GM21619 (cell line): ENCODE results near the gene EML3.
A peak's percentile ranks its signal among the peaks of the same experiment; 100 is the strongest.
"Not testable (repeated sequence)": the region's sequence is repeated elsewhere in the genome, so short reads cannot be mapped to it uniquely, and the experiment has no call there.

Source experiments
- ATAC-seq: cut with Tn5 transposase; IDR thresholded peaks from one replicate; pipeline ENCODE4 v1.9.1; 2021; ENCODE audit not compliant: unreplicated experiment

The EML3 gene

GRCh38 chr11:62621027-62621566 lies 8.5 kb upstream of the EML3 start:
- no peak for ATAC-seq

- not testable (repeated sequence) for ATAC-seq
These were observed 4.4 kb upstream of the EML3 start for GRCh38 chr11:62616957-62617356.

DNA sequence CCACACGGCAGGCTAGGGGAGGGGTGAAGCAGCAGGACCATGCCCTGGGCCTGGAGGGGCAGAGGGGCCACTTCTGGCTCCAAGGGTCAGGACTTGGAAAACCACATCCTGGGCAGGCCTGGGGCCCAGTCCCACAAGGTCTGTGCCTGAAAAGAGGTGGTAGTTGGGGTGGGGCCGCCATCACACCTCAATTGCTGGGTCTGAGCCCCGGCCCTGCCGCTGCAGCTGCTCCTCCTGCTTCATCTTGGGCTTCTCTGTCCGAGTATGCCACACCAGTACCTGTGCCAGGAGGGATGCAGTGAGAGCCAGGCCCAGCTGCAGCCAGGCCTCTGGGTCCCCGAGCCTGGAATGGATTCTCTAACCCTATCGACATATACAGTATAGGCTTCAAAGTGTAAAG lies 2.9 kb upstream of the EML3 start:
- no peak for ATAC-seq

DNA sequence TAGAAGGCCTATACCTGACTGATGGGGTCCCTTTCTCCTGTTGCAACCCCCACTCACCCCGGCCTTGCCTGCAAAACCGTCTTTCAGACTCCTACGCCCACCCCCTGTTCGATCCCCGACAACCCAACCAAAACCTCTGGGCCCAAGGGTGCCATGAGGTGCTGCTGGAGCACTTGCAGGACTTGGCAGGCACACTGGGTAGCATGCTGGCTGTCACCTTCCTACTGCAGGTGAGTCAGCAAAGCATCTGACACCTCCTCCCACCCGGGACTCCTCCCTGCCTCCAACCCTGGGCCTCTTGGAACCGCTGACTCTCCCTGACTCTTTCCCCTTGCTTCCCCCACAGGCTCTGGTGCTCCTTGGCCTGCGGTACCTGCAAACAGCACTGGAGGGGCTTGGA lies 1.7 kb upstream of the EML3 start:
- no peak for ATAC-seq

- ATAC-seq, result no peak
These were observed 760 bp upstream of the EML3 start for GRCh38 chr11:62613291-62613778.

- ATAC-seq, result peak; percentile 19
These were observed 740 bp downstream of the EML3 start for GRCh38 chr11:62611705-62612365.

DNA sequence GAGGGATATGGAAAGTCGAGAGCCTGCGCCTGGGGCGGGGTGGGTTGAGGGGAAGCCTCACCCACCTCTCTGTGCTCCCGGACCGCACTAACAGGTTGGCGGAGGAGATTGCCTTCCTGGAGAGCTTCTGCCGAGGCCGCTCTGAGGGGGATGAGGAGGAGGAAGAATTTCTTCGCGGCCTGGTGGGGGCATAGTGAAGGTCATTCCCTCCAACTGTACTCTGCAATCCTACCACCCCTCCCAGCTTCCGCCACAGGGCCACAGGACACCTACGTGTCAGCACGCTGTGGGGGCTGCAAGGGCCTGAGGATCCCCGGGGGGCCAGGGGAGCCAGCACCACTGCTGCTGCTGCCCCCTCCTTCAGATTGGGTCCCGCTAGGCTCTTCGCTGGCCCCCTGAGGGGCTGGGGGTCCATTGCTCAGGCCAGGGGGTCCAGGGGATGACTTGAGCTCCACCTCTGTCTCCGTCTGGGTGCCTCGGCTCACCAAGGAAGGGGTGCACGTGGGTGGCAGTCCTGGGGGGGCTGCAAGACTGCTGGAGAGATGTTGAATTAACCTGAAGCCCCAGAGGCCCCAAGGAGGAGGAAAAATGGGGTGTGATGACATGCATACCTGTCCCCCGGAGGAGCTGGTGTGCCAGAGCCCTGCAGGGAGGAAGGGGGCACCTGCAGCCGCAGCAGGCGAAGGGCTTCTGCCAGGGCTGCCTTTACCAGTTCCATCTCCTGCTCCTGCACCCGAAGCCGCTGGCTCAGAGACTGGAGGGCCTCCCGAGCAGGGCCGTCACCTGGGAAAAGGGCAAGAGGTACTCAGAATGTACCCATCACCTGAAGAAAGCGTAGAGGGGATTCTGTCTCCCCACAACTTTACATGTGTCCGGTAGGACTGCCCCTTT lies 1.5 kb downstream of the EML3 start:
- ATAC-seq, result no peak

DNA sequence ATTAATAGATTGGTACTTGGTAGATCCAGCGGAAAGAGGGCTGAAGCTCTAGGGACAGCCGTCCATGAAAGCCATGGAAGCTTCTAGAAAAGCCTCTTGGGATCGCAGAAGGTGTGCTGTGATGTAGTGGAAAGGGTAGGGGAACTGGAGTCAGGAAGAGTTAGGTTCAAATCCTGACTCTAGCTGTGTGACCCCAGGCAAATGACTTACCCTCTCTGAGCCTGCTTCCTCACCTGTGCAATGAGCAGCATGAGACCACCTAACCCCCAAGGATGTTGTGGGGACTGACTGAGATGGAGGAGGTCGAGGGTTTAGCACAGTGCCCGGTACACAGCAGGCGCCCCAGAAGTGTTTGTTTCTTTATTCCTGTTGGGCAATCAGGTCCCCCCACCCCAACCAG lies 2.2 kb downstream of the EML3 start:
- ATAC-seq, result no peak

- ATAC-seq, result no peak
These were observed 3.8 kb downstream of the EML3 start for GRCh38 chr11:62608776-62609175.

- no peak for ATAC-seq
These were observed 4.9 kb downstream of the EML3 start for GRCh38 chr11:62607714-62608113.

- no peak for ATAC-seq
These were observed 6.7 kb downstream of the EML3 start for GRCh38 chr11:62605902-62606301.

DNA sequence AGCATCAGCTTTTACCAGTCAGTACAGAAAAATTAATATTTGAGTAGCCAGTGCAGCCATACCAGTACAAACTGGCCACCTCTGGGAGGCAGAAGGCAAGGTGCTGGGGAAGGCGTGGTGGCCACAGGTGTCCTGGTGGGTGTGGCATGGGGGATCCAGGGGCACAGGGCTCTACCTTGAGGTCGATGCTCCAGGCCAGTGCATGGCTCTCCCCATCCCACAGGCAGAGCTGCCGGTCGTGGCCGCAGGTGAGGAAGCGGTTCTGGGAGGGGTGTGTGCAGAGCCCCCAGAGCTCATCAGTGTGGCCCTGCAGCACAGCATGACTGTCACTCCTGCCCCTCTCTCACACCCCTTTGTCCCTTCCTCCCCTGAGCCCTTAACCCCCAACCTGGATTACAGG lies 7.1 kb downstream of the EML3 start:
- ATAC-seq, result no peak

DNA sequence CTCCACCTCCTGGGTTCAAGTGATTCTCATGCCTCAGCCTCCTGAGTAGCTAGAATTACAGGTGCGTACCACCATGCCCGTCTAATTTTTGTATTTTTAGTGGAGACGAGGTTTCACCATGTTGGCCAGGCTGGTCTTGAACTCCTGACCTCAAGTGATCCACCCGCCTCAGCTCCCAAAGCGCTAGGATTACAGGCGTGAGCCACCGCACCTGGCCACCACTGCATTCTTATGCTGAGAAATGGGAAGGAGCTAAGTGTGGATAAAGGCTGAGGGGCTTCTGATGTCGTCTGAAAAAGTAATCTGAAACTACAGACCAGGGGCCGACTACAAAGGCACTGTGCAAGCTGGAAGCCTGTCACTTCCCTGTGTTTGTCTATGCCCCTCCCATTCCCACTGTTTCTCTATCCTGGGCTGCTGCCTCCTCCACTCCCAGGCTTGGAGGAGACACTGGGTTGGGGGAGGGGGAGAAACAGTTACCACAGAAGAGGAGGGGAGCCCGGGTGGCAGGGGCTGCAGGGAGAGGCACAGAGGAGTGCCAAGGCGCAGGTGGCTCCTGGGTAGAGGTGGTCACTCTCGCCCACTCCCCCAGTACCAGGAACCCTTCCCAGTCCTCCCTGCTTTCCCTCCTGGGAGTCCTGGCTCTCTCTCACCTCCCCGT lies 8.0 kb downstream of the EML3 start:
- no peak for ATAC-seq

GRCh38 chr11:62603776-62604299 lies 8.7 kb downstream of the EML3 start:
- ATAC-seq, result no peak

- no peak for ATAC-seq
These were observed 9.5 kb downstream of the EML3 start for GRCh38 chr11:62603072-62603408.

DNA sequence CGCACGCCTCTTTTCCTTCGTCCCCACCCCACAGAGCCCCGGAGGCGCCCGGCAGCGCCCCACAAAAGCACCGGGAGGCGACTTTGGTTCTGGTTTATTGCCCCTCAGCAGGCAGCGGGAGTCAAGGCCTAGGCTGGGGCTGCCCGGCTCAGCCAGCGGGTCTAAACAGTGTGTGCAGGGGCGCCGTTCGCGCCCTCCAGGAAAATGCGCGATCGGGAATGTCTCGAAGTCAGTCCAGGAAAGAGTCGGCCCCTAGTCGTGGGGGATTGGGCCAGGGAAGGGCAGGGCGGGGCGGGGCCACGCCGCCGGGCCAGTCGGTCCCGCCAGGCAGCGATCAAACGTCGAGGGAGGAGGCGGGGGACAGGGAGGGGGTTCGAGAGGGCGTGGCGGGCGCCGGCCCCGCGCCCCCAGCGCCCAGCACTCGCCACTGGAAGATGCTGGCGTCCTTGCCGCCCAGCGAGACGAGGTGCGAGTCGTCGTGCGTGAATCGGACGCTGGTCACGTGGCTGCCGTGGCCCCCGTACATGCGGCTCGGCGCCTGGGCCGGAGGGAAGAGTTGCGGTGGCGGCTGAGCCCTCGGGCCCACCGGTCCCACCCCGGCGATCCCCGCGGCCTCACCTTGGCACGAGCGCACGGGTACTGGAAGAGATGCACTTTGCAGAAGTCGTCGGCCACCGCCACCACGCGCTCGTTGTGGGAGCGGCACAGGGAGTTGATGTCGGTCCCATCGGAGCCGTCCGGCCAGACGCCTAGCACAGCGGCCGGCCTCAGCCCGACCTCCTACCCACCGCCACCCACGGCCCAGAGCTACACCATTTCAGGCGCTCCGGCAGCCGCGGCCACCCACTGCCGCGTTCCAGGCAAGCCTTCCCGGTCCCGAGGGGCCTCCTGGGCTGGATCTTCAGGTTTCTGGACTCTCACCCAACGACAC lies 10.2 kb downstream of the EML3 start:
- ATAC-seq, result no peak

- ATAC-seq, result peak; percentile 72
These were observed 11.0 kb downstream of the EML3 start, which contains the start of gene MTA2 for GRCh38 chr11:62601372-62602140. Gene MTA2, minus strand, starts transcription at chr11:62601865. Its CDS starts 415 bp downstream, at chr11:62601450.

- no peak for ATAC-seq
These were observed 11.5 kb downstream of the EML3 start for GRCh38 chr11:62601122-62601371.

GRCh38 chr11:62600367-62601121 lies 12.0 kb downstream of the EML3 start:
- ATAC-seq, result no peak
